Ureter (tissue), 1 donor: ENCODE data around the gene PGAM4. TPM values are rescaled to one million over a fixed set of nuclear protein-coding genes. Genes with fewer than 3 reads are reported as not detected.
"Not testable (repeated sequence)": the region's sequence is repeated elsewhere in the genome, so short reads cannot be mapped to it uniquely, and the experiment has no call there.

ENCODE experiments used
- DNase-seq: peaks from one replicate; pipeline ENCODE4 v3.0.0-alpha.2; 2020; ENCODE audit warnings: low spot score
- total RNA-seq: library from RNA; stranded (reverse); gene quantifications from one replicate; pipeline ENCODE4 v1.2.4, GENCODE V29; 2023
- donor health status: DM: yes; HTN: yes; CAD: no.

The PGAM4 gene
- not detected for total RNA-seq

- no peak for DNase-seq
Observed at GRCh38 chrX:77969538-77969937, at the start of gene PGAM4. Gene PGAM4, minus strand, starts transcription at chrX:77969638. Its CDS starts 0 bp downstream, at chrX:77969638.

- no peak for DNase-seq
Observed at GRCh38 chrX:78011846-78012245, 42.4 kb upstream of the PGAM4 start.

- no peak for DNase-seq
Observed at GRCh38 chrX:77979870-77980269, 10.4 kb upstream of the PGAM4 start.

- no peak for DNase-seq
Observed at GRCh38 chrX:77977518-77977917, 8.1 kb upstream of the PGAM4 start.

- no peak for DNase-seq
Observed at GRCh38 chrX:77977095-77977494, 7.7 kb upstream of the PGAM4 start.

GRCh38 chrX:77975755-77976154 is 6.3 kb upstream of the PGAM4 start:
- DNase-seq = no peak

- DNase-seq = no peak
Observed at GRCh38 chrX:77967631-77968030, 1.8 kb downstream of the PGAM4 start.

GRCh38 chrX:77966361-77966760 is 3.1 kb downstream of the PGAM4 start:
- DNase-seq = no peak

GRCh38 chrX:77962068-77962902 is 7.2 kb downstream of the PGAM4 start:
- no peak for DNase-seq

GRCh38 chrX:77961063-77961462 is 8.4 kb downstream of the PGAM4 start:
- no peak for DNase-seq

- DNase-seq = no peak
Observed at GRCh38 chrX:77960567-77960966, 8.9 kb downstream of the PGAM4 start.

- DNase-seq = no peak
Observed at GRCh38 chrX:77953708-77954107, 15.7 kb downstream of the PGAM4 start.

GRCh38 chrX:77953302-77953701 is 16.1 kb downstream of the PGAM4 start:
- DNase-seq = no peak

- DNase-seq = no peak
Observed at GRCh38 chrX:77952173-77952572, 17.3 kb downstream of the PGAM4 start.

GRCh38 chrX:77949840-77950239 is 19.6 kb downstream of the PGAM4 start:
- no peak for DNase-seq

GRCh38 chrX:77946571-77946970 is 22.9 kb downstream of the PGAM4 start:
- DNase-seq = no peak

- DNase-seq = no peak
Observed at GRCh38 chrX:77945910-77946545, 23.4 kb downstream of the PGAM4 start.

GRCh38 chrX:77945031-77945430 is 24.4 kb downstream of the PGAM4 start:
- DNase-seq = not testable (repeated sequence)

GRCh38 chrX:77938083-77938680 is 31.3 kb downstream of the PGAM4 start:
- no peak for DNase-seq

- no peak for DNase-seq
Observed at GRCh38 chrX:77937291-77937690, 32.1 kb downstream of the PGAM4 start.

- DNase-seq = no peak
Observed at GRCh38 chrX:77936299-77936698, 33.1 kb downstream of the PGAM4 start.

GRCh38 chrX:77935886-77936285 is 33.6 kb downstream of the PGAM4 start:
- DNase-seq = no peak

- no peak for DNase-seq
Observed at GRCh38 chrX:77930581-77930980, 38.9 kb downstream of the PGAM4 start.
